GM13976 (cell line): ENCODE data around the gene PDIA5.

Experiments
- DNase-seq: peaks from one replicate; pipeline ENCODE4 v3.0.0; 2012; ENCODE audit warnings: low spot score
- in situ Hi-C: fragments of 300-500 bp; cut with MboI; formaldehyde crosslinking; loops from one replicate; pipeline ENCODE4 v1.12.0; 2022; ENCODE audit warnings: low sequenced_read_pairs, mixed read lengths, inconsistent platforms; ENCODE audit not compliant: unreplicated experiment
- TF ChIP-seq, protein P1 (sequence below): IDR thresholded peaks from 2 replicates; pipeline ENCODE4 v1.5.1; 2012; ENCODE audit warnings: borderline replicate concordance, mild to moderate bottlenecking; ENCODE audit not compliant: insufficient read depth; ENCODE audit errors: extremely low read depth, missing control alignments, control extremely low read depth

Gene PDIA5

DNA sequence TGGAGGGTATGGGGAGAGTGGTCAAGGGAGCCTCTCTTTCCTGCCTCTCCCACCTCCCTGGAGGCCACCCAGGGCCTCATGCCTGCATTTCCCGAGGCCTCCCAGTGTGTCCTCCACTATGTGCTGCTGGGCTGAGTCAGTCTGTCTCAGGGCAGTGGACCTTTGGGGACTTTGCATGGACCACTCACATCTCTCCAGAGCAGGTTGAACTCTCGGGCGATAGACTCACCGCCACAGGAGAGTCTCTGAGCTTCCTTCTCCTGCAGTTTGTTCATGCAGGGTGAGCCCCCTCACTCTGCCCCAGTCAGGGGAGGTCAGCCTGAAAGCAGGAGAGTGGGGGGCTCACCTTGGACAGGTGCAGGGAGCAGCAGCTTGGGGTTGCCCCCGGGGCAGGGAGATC, 74.5 kb downstream of the PDIA5 start:
- no peak for DNase-seq
- TF ChIP-seq, protein P1, sequence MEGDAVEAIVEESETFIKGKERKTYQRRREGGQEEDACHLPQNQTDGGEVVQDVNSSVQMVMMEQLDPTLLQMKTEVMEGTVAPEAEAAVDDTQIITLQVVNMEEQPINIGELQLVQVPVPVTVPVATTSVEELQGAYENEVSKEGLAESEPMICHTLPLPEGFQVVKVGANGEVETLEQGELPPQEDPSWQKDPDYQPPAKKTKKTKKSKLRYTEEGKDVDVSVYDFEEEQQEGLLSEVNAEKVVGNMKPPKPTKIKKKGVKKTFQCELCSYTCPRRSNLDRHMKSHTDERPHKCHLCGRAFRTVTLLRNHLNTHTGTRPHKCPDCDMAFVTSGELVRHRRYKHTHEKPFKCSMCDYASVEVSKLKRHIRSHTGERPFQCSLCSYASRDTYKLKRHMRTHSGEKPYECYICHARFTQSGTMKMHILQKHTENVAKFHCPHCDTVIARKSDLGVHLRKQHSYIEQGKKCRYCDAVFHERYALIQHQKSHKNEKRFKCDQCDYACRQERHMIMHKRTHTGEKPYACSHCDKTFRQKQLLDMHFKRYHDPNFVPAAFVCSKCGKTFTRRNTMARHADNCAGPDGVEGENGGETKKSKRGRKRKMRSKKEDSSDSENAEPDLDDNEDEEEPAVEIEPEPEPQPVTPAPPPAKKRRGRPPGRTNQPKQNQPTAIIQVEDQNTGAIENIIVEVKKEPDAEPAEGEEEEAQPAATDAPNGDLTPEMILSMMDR, result no peak
- in situ Hi-C loops, result no loop called here

DNA sequence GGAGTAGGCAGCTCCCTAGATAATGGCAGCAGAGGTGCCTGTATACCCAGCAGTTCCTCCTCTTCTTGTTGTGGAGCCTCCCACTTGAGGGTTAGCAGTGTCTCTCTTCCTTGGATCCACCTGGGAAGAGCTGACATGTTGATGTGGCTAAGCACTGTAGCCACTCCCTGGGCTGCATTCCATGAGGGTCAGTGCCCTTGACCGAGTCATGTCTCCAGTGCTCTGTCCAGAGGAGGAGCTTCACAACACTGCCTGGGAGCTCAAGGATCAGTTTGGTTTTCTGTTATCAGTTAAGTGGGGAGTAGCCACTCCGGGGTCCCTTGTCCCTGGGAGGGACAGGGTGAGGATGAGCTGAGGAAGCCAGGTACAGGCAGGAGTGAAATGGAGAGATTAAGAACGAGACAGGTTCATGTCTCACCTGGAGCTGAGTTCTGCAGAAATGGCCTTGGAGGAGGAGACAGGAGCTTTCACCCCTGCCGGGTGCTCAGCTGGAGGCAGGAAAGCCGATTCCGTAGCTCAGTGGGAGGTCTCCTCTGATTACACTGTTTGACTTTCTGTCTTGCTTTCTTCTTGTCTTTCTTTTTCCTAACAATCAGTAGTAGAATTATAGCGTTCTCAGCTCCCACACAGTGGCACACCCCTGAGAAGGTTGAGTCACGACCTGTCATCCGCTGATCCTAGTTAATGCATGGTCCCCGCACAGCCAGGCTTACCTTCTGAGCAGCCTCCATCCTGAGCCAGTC, 77.0 kb downstream of the PDIA5 start:
- in situ Hi-C loops, result no loop called here
- DNase-seq, result no peak
- TF ChIP-seq, protein P1, result no peak

GRCh38 chr3:123147754-123148535, 81.1 kb downstream of the PDIA5 start:
- DNase-seq, result no peak
- TF ChIP-seq, protein P1, result no peak
- in situ Hi-C loops, result no loop called here

- TF ChIP-seq, protein P1, result no peak
- no peak for DNase-seq
Measured at GRCh38 chr3:123148772-123149171, 81.9 kb downstream of the PDIA5 start.

DNA sequence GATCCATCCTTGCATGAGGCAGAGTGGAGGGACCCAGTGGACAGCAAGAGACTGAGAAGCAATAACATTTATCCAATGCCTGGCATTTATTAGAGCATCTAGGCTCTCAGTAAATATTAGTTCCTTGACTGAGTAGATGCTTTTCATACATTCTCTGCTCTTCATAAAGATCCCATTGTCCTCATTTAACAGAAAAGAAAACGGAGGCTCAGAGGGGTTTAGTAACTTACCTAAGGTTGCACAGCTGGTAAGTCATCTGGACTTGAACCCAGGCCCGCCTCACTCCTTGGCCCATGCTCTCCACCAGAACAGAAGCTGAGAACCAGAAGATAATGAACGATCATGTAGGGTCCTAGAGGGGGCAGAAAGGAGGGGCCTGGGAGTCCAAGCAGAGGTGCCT, 82.7 kb downstream of the PDIA5 start:
- DNase-seq, result no peak
- in situ Hi-C loops, result no loop called here
- TF ChIP-seq, protein P1, result no peak

More at GRCh38 chr3:123148772-123149171, 81.9 kb downstream of the PDIA5 start:
- in situ Hi-C loops, result no loop called here

DNA sequence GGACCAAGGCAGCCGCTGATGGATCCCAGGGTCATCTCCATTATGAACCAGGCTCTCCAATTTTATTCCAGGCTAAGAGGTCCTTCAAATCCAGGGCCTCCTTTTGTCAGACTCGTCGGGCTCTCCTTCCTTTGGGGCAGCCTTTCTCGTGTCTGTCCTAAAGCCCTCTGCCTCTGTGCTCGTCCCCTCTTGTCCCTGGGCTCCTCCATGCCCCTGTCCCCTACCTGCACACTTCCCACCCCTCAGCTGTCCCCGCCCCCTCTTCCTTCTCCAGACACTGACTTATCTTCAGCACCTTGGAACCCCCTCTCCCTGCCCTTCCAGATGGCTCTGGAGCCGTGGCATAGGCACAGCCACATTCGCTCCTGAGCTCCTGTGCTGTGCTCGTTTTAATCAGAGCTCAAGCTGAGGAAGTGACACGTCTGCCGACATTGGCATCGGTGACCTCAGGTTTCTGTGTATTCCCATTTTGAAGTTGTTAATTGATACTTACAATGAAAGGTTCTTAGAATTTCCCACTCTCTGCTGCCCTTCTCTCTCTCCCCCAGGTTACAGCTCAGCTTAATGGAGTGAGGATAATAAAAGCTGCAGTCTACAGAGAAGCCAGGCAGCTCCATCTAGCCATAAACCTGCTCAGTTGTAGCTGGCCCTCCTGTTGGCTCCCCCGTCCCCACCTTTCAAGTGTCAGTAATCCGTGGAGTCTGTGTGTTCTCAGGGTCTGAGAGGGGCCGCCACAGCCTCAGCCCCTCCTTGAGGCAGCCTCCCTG, 83.8 kb downstream of the PDIA5 start:
- no peak for DNase-seq
- TF ChIP-seq, protein P1, result no peak
- in situ Hi-C loops, result no loop called here
